T1000 (cell line): Measurements from ENCODE around the gene C6orf120.

ENCODE experiments used
- DNase-seq: peaks from one replicate; lab custom pipeline; 2025; ENCODE audit warnings: mixed read lengths; lab: John Stamatoyannopoulos, UW

C6orf120 gene

GRCh38 chr6:169701954-169702839 lies at the start of gene C6orf120, which contains the start of gene WDR27:
Gene C6orf120 (plus strand): TSS chr6:169702126. CDS start chr6:169702460, 334 bp downstream.
Gene WDR27 (minus strand): TSS chr6:169702029. CDS start chr6:169689005, 13,024 bp downstream.
- DNase-seq = peak; percentile 91

GRCh38 chr6:169652896-169653295 lies 49.0 kb upstream of the C6orf120 start:
- DNase-seq = no peak

- no peak for DNase-seq
Measured at GRCh38 chr6:169653691-169654090, 48.2 kb upstream of the C6orf120 start.

- DNase-seq = no peak
Measured at GRCh38 chr6:169654598-169655391, 47.1 kb upstream of the C6orf120 start.

DNA sequence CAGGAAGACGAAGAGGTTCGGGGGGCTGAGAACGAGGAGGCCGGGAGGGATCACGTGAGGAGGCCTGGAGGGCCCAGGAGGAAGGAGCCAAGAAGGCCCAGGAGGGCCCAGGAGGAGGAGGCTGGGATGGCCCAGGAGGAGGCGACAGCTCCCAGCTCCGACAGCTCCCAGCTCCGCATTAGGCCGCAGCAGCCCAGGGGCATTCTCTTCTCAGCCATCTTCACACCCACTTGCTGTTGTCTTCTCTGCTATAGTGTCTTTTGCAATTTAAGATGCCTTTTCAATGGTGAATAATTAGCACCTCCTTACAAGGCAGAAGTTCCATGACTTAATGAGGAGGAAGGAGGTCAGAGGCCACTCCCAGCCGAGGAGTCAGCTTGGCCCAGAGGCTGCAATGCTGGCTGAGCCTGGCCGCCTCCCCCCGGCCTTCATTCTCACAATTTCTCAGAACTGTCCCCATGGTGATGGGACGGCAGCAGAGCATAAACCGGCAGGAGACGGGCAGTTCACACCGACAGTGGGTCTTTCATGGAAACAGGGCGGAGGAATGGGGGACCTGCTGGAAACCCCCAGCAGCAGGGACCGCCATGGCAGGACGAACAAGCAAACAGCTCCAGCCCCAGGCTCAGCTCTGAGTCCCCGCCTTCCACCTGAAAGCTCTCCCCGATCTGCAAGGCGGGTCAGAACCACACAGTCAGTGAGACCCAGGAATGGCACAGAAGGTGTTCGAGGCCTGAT lies 45.2 kb upstream of the C6orf120 start:
- DNase-seq = no peak

- no peak for DNase-seq
Measured at GRCh38 chr6:169657284-169657610, 44.7 kb upstream of the C6orf120 start.

DNA sequence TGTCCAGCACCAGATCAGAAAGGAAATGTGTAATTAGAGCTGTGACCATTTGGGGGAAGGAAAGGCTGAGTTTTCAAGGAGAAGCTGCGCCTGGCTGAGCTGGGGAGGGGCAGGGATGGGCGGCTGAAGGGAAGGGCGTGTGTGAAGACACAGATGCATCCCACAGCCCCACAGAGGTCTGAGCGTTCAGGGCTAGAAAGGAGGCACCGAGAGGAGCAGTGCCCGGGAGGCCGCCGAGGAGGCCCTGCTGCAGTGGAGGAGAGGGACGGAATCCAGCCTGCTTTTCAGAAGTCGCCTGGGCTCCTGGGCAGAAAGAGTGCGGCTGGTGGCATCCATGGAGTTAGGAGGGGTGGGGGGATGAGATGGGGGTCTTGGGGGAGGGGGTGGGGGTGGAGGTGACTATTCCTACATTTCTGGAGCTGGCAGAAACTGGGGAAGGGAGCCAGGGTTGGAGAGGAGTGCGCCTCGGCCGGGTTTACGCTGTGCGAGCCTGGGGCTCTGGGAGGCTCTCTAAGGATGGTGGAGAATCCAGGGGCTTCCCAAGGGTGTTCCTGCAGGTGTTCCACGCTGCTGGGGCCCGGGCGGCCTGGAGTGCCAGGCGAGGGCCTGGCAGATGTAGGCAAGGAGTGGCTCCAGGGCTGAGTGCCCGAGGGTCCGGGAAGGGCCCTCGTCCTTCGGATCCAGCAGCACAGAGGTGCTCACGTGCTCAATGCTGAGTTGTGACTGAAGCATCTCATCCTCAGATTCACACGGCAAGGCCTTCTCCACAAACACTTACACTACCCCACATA lies 41.9 kb upstream of the C6orf120 start:
- DNase-seq = no peak

DNA sequence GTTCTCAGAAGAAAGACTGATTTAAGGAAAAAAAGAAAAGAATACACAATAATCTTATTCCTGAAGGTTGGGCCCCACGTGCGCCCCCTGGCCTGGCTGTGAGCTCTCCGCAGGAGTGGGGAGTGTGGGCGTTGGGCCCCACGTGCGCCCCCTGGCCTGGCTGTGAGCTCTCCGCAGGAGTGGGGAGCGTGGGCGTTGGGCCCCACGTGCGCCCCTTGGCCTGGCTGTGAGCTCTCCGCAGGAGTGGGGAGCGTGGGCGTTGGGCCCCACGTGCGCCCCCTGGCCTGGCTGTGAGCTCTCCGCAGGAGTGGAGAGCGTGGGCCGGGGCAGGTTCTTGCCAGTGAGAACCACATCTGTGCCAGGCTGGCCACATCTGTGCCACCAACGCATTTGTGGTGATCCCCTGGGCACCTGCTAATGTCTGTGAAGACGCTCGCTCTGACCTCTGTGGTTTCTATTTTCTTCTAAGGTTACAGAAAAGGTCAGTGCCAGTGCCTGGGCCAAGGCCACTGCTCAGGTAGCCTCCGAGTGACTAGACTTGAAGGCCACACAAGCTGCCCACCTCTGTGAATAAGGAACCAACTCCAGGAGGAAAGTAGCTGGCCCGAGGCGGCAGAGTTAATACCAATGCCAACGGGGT lies 41.1 kb upstream of the C6orf120 start:
- DNase-seq = no peak

DNA sequence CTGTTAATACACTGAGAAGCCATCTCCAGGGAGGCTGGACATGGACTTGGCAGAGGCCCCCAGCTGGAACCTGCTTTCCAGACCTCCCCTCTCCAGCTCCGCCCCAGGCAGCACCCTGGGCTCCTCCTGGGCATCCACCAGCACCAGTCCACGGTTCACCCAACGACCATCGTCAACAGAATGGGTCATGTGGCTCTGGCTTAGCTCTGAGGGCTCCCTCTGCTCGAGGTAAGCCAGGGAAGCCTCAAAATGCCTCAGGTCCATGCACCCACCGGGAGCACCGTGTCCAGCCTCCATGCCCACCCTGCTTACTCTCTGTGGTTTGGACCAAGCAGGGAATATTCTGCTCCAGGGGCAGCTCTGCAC lies 40.6 kb upstream of the C6orf120 start:
- no peak for DNase-seq

DNA sequence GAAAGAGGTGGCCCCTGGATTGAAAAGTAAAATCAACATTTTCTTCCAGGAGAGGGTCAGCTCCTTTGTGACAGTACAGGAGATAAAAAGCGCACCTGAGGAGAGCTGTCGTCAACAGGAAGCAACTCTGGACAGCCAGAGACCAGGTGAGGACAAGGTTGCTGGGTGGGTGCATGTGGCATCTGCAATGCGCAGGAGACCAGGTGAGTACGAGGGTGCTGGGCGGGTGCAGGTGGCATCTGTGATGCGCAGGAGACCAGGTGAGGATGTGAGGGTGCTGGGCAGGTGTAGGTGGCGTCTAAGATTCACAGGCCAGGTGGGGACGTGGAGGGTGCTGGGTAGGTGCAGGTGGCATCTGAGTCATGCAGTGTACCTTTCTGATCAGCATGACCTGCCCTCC lies 38.5 kb upstream of the C6orf120 start:
- DNase-seq = no peak

GRCh38 chr6:169664227-169664626 lies 37.7 kb upstream of the C6orf120 start:
- no peak for DNase-seq

GRCh38 chr6:169665289-169665688 lies 36.6 kb upstream of the C6orf120 start:
- DNase-seq = no peak

- DNase-seq = no peak
Measured at GRCh38 chr6:169666441-169666840, 35.5 kb upstream of the C6orf120 start.

GRCh38 chr6:169667716-169668115 lies 34.2 kb upstream of the C6orf120 start:
- DNase-seq = no peak

DNA sequence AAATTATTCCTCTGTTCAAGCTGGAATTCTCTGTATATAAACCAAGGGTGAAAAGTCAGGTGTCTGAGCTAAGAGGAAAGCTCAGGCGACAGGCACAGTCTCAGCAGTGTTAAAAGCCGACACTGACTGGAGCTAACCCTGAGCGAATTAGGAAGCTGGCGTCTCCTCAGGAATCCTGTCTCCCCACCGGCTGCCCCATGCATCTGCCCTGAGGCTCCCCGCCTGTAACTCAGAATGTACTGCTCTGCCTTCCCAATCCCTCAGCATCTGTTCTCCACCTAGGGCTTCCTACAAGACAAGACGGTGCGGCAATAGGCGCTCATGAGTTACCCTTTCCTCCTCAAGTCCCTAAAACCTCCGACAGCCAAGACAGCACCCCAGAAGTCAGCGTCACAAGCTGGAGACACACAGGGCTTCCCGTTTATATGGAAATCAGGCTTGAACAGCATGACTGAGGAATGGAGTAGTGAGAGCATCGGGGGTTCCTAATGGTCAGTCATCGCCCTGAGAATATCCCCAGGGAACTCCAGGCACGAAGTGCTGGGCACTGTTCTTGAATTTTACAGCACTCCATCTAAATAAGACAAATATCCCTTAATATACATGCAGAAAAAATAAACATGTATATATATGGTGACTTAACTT lies 33.6 kb upstream of the C6orf120 start:
- DNase-seq = no peak

GRCh38 chr6:169669147-169669546 lies 32.8 kb upstream of the C6orf120 start:
- DNase-seq = no peak

DNA sequence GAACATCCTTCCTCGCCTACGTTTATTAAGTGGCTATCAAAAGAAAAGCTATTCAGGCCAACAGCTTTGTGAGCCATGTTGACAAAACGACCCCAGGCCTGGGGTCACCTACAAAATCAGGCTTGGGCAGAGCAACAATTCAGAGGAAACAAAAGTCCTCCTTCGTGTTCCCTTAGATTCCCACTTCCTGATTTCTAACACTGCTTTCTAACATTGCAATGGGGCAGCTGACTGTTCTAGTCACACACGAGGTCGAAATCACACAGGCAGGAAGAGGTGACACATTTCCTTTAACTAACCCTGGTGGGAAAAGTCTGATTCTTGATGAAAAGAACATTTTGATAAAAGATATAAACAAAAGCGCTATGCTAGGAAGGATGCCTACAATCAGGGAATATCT lies 32.0 kb upstream of the C6orf120 start:
- no peak for DNase-seq

- DNase-seq = no peak
Measured at GRCh38 chr6:169671563-169671962, 30.4 kb upstream of the C6orf120 start.

- no peak for DNase-seq
Measured at GRCh38 chr6:169675011-169675410, 26.9 kb upstream of the C6orf120 start.

- no peak for DNase-seq
Measured at GRCh38 chr6:169677096-169677495, 24.8 kb upstream of the C6orf120 start.

GRCh38 chr6:169678342-169678741 lies 23.6 kb upstream of the C6orf120 start:
- no peak for DNase-seq
